Cortex of kidney (tissue), 1 donor: ENCODE results near the gene ERVFRD-1.
"Not testable (repeated sequence)": the region's sequence is repeated elsewhere in the genome, so short reads cannot be mapped to it uniquely, and the experiment has no call there.

Source experiments
- DNase-seq: peaks from one replicate; lab custom pipeline; 2025; lab: John Stamatoyannopoulos, UW

Gene ERVFRD-1

GRCh38 chr6:11128608-11129007 is 17.1 kb upstream of the ERVFRD-1 start:
- DNase-seq: no peak

- DNase-seq: no peak
These were observed 15.4 kb upstream of the ERVFRD-1 start for GRCh38 chr6:11126876-11127275.

GRCh38 chr6:11123978-11124377 is 12.5 kb upstream of the ERVFRD-1 start:
- no peak for DNase-seq

GRCh38 chr6:11122380-11122779 is 10.9 kb upstream of the ERVFRD-1 start:
- no peak for DNase-seq

- DNase-seq: no peak
These were observed 10.3 kb upstream of the ERVFRD-1 start for GRCh38 chr6:11121851-11122250.

- DNase-seq: no peak
These were observed 8.9 kb upstream of the ERVFRD-1 start for GRCh38 chr6:11120271-11121005.

- not testable (repeated sequence) for DNase-seq
These were observed 4.4 kb upstream of the ERVFRD-1 start for GRCh38 chr6:11115808-11116536.

- DNase-seq: no peak
These were observed 1.5 kb upstream of the ERVFRD-1 start for GRCh38 chr6:11113038-11113437.

- no peak for DNase-seq
These were observed 378 bp upstream of the ERVFRD-1 start for GRCh38 chr6:11111769-11112437.

GRCh38 chr6:11108726-11109125 is 2.8 kb downstream of the ERVFRD-1 start:
- DNase-seq: no peak

GRCh38 chr6:11103065-11103464 is 8.5 kb downstream of the ERVFRD-1 start:
- DNase-seq: no peak

- DNase-seq: no peak
These were observed 10.1 kb downstream of the ERVFRD-1 start for GRCh38 chr6:11101417-11101816.

- no peak for DNase-seq
These were observed 13.5 kb downstream of the ERVFRD-1 start for GRCh38 chr6:11098004-11098403.

- DNase-seq: no peak
These were observed 14.0 kb downstream of the ERVFRD-1 start for GRCh38 chr6:11097476-11097875.

GRCh38 chr6:11096109-11096508 is 15.4 kb downstream of the ERVFRD-1 start:
- no peak for DNase-seq

- DNase-seq: no peak
These were observed 16.6 kb downstream of the ERVFRD-1 start for GRCh38 chr6:11094941-11095340.

GRCh38 chr6:11094411-11094851 is 17.1 kb downstream of the ERVFRD-1 start:
- no peak for DNase-seq

- DNase-seq: peak; percentile 46
These were observed 17.7 kb downstream of the ERVFRD-1 start, which contains the start of gene SMIM13 for GRCh38 chr6:11093626-11094410. Gene SMIM13, plus strand, starts transcription at chr6:11093834. Its CDS starts 480 bp downstream, at chr6:11094314.

GRCh38 chr6:11093376-11093625 is 18.2 kb downstream of the ERVFRD-1 start:
- DNase-seq: no peak

GRCh38 chr6:11092668-11093375 is 18.7 kb downstream of the ERVFRD-1 start:
- DNase-seq: no peak

GRCh38 chr6:11091141-11091540 is 20.4 kb downstream of the ERVFRD-1 start:
- not testable (repeated sequence) for DNase-seq

- no peak for DNase-seq
These were observed 21.8 kb downstream of the ERVFRD-1 start for GRCh38 chr6:11089695-11090094.
